Prostate gland (tissue), 2 donors: ENCODE data around the gene OTULIN.

ENCODE experiments used
- CTCF ChIP-seq, 4 experiments: fragments of 200-600 bp in 2 of 4; fragments of 450-650 bp in 2 of 4; sonication (generic) in 2 of 4; IDR thresholded peaks; 1 replicate in 3 of 4; 2 replicates in 1 of 4; pipeline ENCODE4 v1.5.1; 2016 to 2019; ENCODE audit warnings: antibody characterized with exemption in 4 of 4, mild to moderate bottlenecking in 2 of 4, moderate library complexity in 2 of 4
- POLR2A ChIP-seq: fragments of 450-650 bp; IDR thresholded peaks from one replicate; pipeline ENCODE4 v1.6.1; 2016; ENCODE audit warnings: antibody characterized with exemption, mild to moderate bottlenecking
- POLR2AphosphoS5 ChIP-seq: sonication (generic); formaldehyde crosslinking; IDR thresholded peaks from one replicate; pipeline ENCODE4 v1.6.1; 2017; ENCODE audit warnings: antibody characterized with exemption

- TF ChIP-seq CTCF (IDR thresholded peaks at IDR 0.05) (no peak), POLR2AphosphoS5 (no peak), POLR2A (no peak)
Observed at GRCh38 chr5:14734396-14734795, 69.9 kb downstream of the OTULIN start.
